HepG2 (cell line): ENCODE data around the gene MYL11. TPM values are rescaled to one million over a fixed set of nuclear protein-coding genes. Genes with fewer than 3 reads are reported as not detected.

Experiments
- ATAC-seq: fragments of 200-7000 bp; cut with Tn5 transposase; 3 replicates; pipeline ENCODE4 v1.9.1; 2020; ENCODE audit warnings: mild to moderate bottlenecking, moderate library complexity
- BruUV-seq: library from RNA; stranded (reverse); fragments of 400-500 nt; replicated peaks from 2 replicates; lab custom pipeline; 2021; lab: Mats Ljungman, UMichigan
- CTCF ChIA-PET: fragments of 300-600 bp; formaldehyde crosslinking; extraction: SDS; loops from one replicate; lab custom pipeline; 2021; ENCODE audit warnings: low total read pairs, inconsistent platforms, low intra/inter-chr PET ratio; lab: Yijun Ruan, JAX
- POLR2A ChIA-PET: fragments of 350-600 bp; sonication (Branson Sonifier 250); formaldehyde crosslinking; loops from one replicate; lab custom pipeline; 2020; ENCODE audit warnings: antibody characterized with exemption, inconsistent platforms; lab: Yijun Ruan, JAX
- DNase-seq: peaks from one replicate; pipeline ENCODE4 v3.0.0-alpha.2; 2015; ENCODE audit warnings: low spot score
- FAIRE-seq: peaks from 3 replicates; lab custom pipeline; 2011; peaks lifted over from hg19 to GRCh38; lab: Jason Lieb, UNC
- H2AFZ ChIP-seq: one replicate; pipeline ENCODE4 v1.6.1; 2011; ENCODE audit warnings: low read length, inconsistent platforms
- H3K27ac ChIP-seq: fragments of 300-600 bp; 3 replicates; pipeline ENCODE4 v1.8.0; 2011; ENCODE audit warnings: mixed run types, mild to moderate bottlenecking, mixed read lengths, low read length, inconsistent platforms; ENCODE audit not compliant: insufficient read depth; ENCODE audit errors: extremely low read length
- H3K27me3 ChIP-seq, 2 experiments: fragments of 200-600 bp in 1 of 2; 2 replicates in 1 of 2; 3 replicates in 1 of 2; pipeline versions ENCODE4 v1.6.0 to v1.8.0; 2011; ENCODE audit warnings: low read length in 2 of 2, mild to moderate bottlenecking in 2 of 2, moderate library complexity in 2 of 2, inconsistent platforms in 1 of 2; ENCODE audit not compliant: insufficient read depth in 2 of 2, control insufficient read depth in 1 of 2
- H3K36me3 ChIP-seq, 2 experiments: fragments of 200-600 bp in 1 of 2; replicated peaks in 1 of 2; 2 replicates in 1 of 2; 3 replicates in 1 of 2; pipeline versions ENCODE4 v1.5.1 to v1.8.0; 2011; ENCODE audit warnings: low read length in 2 of 2, inconsistent platforms in 1 of 2; ENCODE audit not compliant: insufficient read depth in 2 of 2, control insufficient read depth in 1 of 2
- H3K4me1 ChIP-seq: 2 replicates; pipeline ENCODE4 v1.5.1; 2012; ENCODE audit warnings: low read length, inconsistent platforms; ENCODE audit not compliant: insufficient read depth
- H3K4me2 ChIP-seq: 2 replicates; pipeline ENCODE4 v1.6.0; 2011; ENCODE audit warnings: low read depth, low read length, inconsistent platforms
- H3K4me3 ChIP-seq, 3 experiments: fragments of 200-600 bp in 1 of 3; sonication (generic), shearing (Covaris generic) in 1 of 3; replicated peaks in 1 of 3; 2 replicates each; pipeline ENCODE4 v1.5.1; 2011 to 2016; ENCODE audit warnings: low read length in 3 of 3, inconsistent platforms in 2 of 3, low read depth in 2 of 3, mild to moderate bottlenecking in 2 of 3, control low read depth in 1 of 3, mixed read lengths in 1 of 3; ENCODE audit not compliant: insufficient read depth in 1 of 3
- H3K79me2 ChIP-seq: one replicate; pipeline ENCODE4 v1.6.1; 2011; ENCODE audit warnings: low read length, inconsistent platforms; ENCODE audit not compliant: insufficient read depth
- H3K9ac ChIP-seq: 2 replicates; pipeline ENCODE4 v1.6.0; 2011; ENCODE audit warnings: mild to moderate bottlenecking, low read depth, low read length, inconsistent platforms; ENCODE audit not compliant: insufficient read depth
- H3K9me3 ChIP-seq: 2 replicates; pipeline ENCODE4 v1.5.1; 2012; ENCODE audit warnings: mild to moderate bottlenecking, low read length
- H4K20me1 ChIP-seq: 2 replicates; pipeline ENCODE4 v1.6.0; 2011; ENCODE audit warnings: inconsistent platforms, mild to moderate bottlenecking, low read length, moderate library complexity; ENCODE audit not compliant: insufficient read depth
- GFI1 ChIP-seq: sonication (generic); formaldehyde crosslinking; IDR thresholded peaks from 2 replicates; pipeline ENCODE4 v1.5.0; 2020; ENCODE audit warnings: missing genetic modification reagents, mild to moderate bottlenecking, borderline replicate concordance
- HNF4G ChIP-seq, 2 experiments: sonication (generic) in 1 of 2; formaldehyde crosslinking in 1 of 2; IDR thresholded peaks; 2 replicates each; pipeline versions ENCODE4 v1.4.0 to v1.6.1; 2011 to 2020; ENCODE audit warnings: borderline replicate concordance in 2 of 2, low read depth in 2 of 2, mild to moderate bottlenecking in 2 of 2, low read length in 1 of 2, missing genetic modification reagents in 1 of 2, moderate library complexity in 1 of 2
- RBM22 ChIP-seq: fragments of 200-400 bp; formaldehyde crosslinking; optimal IDR thresholded peaks from 2 replicates; pipeline ENCODE3; 2017; ENCODE audit warnings: mild to moderate bottlenecking, low read length, moderate library complexity
- RFX1 ChIP-seq: fragments of 450-650 bp; IDR thresholded peaks from 2 replicates; pipeline ENCODE4 v1.6.1; 2017
- ZNF749 ChIP-seq: sonication (generic); formaldehyde crosslinking; IDR thresholded peaks from 2 replicates; pipeline ENCODE4 v1.8.0; 2022; ENCODE audit warnings: mild to moderate bottlenecking, missing genetic modification reagents, moderate library complexity, borderline replicate concordance
- WGBS: methylation state at CpG from one replicate; pipeline ENCODE4 v1.1.6; 2017; ENCODE audit warnings: low lambda C conversion rate; 5-methylcytosine and 5-hydroxymethylcytosine counted together
- in situ Hi-C: cut with HindIII; loops from 2 replicates; pipeline ENCODE4 v1.10.0; 2017; ENCODE audit warnings: low pct_unique_long_range_greater_than_20kb; ENCODE audit not compliant: extremely low pct_ligation_motif_present
- intact Hi-C: fragments of 100-400 bp; cut with micrococcal nuclease; formaldehyde crosslinking; loops from one replicate; pipeline ENCODE4 v1.10.0; 2022; ENCODE audit not compliant: unreplicated experiment
- polyA plus RNA-seq, 8 experiments: library from polyadenylated mRNA; depleted of rRNA in 3 of 8; stranded (reverse) in 7 of 8; unstranded in 1 of 8; fragments of >200 nt; fragmentation: Illumina TruSeq in 4 of 8; extraction: Trizol in 4 of 8; gene quantifications; 2 replicates each; pipeline versions ENCODE4 v1.2.1 to v1.2.3, GENCODE V29; 2011 to 2016; ENCODE audit warnings: low read depth in 4 of 8, missing spikeins in 1 of 8, mixed read lengths in 1 of 8; ENCODE audit not compliant: insufficient read depth in 1 of 8
- total RNA-seq, 5 experiments: library from RNA; depleted of rRNA; stranded (reverse); fragments of >200 nt; fragmentation: Illumina TruSeq; extraction: Trizol; gene quantifications; 2 replicates each; pipeline ENCODE4 v1.2.3, GENCODE V29; 2016; ENCODE audit warnings: low read depth in 1 of 5
- TF ChIP-seq, protein P1 (sequence below): sonication (generic); formaldehyde crosslinking; IDR thresholded peaks from 2 replicates; pipeline ENCODE4 v1.5.1; 2020; ENCODE audit warnings: mild to moderate bottlenecking, missing genetic modification reagents, moderate library complexity
- TF ChIP-seq, protein P2 (sequence below): IDR thresholded peaks from 2 replicates; pipeline ENCODE4 v1.6.1; 2018; ENCODE audit warnings: missing genetic modification reagents, mild to moderate bottlenecking, missing compliant biosample characterization

MYL11 gene
- total and polyA plus RNA-seq, 2 of the 13 experiments (the other 11 are each of a cell fraction or from before 2014, with no cell fraction given): not detected

- Histone ChIP-seq H2AFZ (no peak overlapping the region), H3K4me1 (peaks cover 10% of the 10 kb centered on the region; the same call in 1 of the 2 replicates), H4K20me1 (no peaks in the 10 kb centered on the region)
- ATAC-seq: no peak
- intact Hi-C loops: no loop called here
- POLR2A ChIA-PET: interaction anchor here (1.9 kb wide), 1 partner anchor 9 kb away, joined by 7 read pairs; the partner anchor contains the start of gene ZNF771
- in situ Hi-C loops: no loop called here
- peak; percentile 15 for FAIRE-seq
- DNase-seq: no peak
- TF ChIP-seq, protein P1, sequence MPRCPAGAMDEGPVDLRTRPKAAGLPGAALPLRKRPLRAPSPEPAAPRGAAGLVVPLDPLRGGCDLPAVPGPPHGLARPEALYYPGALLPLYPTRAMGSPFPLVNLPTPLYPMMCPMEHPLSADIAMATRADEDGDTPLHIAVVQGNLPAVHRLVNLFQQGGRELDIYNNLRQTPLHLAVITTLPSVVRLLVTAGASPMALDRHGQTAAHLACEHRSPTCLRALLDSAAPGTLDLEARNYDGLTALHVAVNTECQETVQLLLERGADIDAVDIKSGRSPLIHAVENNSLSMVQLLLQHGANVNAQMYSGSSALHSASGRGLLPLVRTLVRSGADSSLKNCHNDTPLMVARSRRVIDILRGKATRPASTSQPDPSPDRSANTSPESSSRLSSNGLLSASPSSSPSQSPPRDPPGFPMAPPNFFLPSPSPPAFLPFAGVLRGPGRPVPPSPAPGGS (CRISPR knock-in tag): no peak
- no peak for TF ChIP-seq GFI1 (CRISPR knock-in tag)
- TF ChIP-seq, all 625 proteins: peak for 0
- no peak overlapping the region for H3K4me3 ChIP-seq
- CTCF ChIA-PET: no interaction called here
- H3K4me2 ChIP-seq: no peak overlapping the region
- H3K79me2 ChIP-seq: peaks cover 5% of the 10 kb centered on the region
- BruUV-seq: no TSS peak
- no peaks in the 10 kb centered on the region for H3K9me3 ChIP-seq
- H3K27me3 ChIP-seq: no peaks in the 10 kb centered on the region
- H3K36me3 ChIP-seq: peaks cover 21 to 54% of the 10 kb centered on the region in 2 experiments
- H3K9ac ChIP-seq: no peak overlapping the region
- 97% methylated on average over 4 of the region's 4 CpGs for WGBS
- H3K27ac ChIP-seq: no peak overlapping the region
Observed at GRCh38 chr16:30416047-30416603, 41.5 kb downstream of the MYL11 start.

GRCh38 chr16:30416624-30417528, 42.3 kb downstream of the MYL11 start:
- 96% methylated on average over 18 of the region's 18 CpGs for WGBS
- Histone ChIP-seq H4K20me1 (no peaks in the 10 kb centered on the region), H3K27me3 (no peaks in the 10 kb centered on the region), H3K4me3 (no peak overlapping the region), H3K79me2 (peaks cover 5% of the 10 kb centered on the region), H3K4me1 (peaks cover 10% of the 10 kb centered on the region; the same call in 1 of the 2 replicates), H3K27ac (no peak overlapping the region), H3K36me3 (peaks cover 15 to 50% of the 10 kb centered on the region in 2 experiments), H3K4me2 (no peak overlapping the region), H3K9me3 (no peaks in the 10 kb centered on the region), H3K9ac (no peak overlapping the region), H2AFZ (no peak overlapping the region)
- in situ Hi-C loops: no loop called here
- FAIRE-seq (no peak), ATAC-seq (peak; percentile 18; the same call in 1 of the 3 replicates), DNase-seq (no peak)
- TF ChIP-seq HNF4G (IDR thresholded peaks at IDR 0.05; ENCODE audit: borderline replicate concordance, low read depth, low read length) (no peak), HNF4G (CRISPR knock-in tag; IDR thresholded peaks at IDR 0.05; ENCODE audit: borderline replicate concordance, low read depth) (no peak), RFX1 (no peak), ZNF749 (CRISPR knock-in tag) (no peak), RBM22 (peak; percentile 85)
- TF ChIP-seq, protein P2, sequence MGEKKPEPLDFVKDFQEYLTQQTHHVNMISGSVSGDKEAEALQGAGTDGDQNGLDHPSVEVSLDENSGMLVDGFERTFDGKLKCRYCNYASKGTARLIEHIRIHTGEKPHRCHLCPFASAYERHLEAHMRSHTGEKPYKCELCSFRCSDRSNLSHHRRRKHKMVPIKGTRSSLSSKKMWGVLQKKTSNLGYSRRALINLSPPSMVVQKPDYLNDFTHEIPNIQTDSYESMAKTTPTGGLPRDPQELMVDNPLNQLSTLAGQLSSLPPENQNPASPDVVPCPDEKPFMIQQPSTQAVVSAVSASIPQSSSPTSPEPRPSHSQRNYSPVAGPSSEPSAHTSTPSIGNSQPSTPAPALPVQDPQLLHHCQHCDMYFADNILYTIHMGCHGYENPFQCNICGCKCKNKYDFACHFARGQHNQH: no peak
- CTCF ChIA-PET: no interaction called here
- BruUV-seq: no TSS peak
- POLR2A ChIA-PET: interaction anchor here (0.6 to 1.9 kb wide), 2 partner anchors 9 to 10 kb away, joined by 3 to 7 read pairs; partner anchors contain the start of gene ZNF771
- intact Hi-C loops: no loop called here
